DMS79 (cell line): Measurements from ENCODE around the gene RPUSD3.

Experiments used
- DNase-seq: peaks from one replicate; lab custom pipeline; 2025; lab: John Stamatoyannopoulos, UW

Gene RPUSD3

GRCh38 chr3:9833078-9833477, 10.7 kb downstream of the RPUSD3 start:
- no peak for DNase-seq

DNA sequence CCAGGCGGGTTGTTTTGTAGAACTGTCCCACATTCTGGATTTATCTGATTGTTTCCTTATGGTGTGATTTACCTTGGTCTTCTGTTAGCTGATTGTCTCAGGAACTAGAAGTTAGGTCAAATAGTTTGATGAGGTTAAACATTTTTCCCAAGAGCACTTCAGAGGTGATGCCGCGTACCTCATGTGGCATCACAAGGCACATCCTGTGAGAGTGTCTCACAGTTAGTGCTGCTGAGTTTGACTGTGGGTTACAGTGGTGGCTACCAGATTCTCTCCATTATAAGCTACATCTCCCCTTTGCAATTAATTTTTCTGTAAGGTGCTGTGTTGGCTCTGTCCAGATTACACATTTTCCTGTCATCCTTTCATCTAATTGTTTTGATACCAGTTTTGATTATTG, 12.6 kb downstream of the RPUSD3 start:
- DNase-seq: no peak

DNA sequence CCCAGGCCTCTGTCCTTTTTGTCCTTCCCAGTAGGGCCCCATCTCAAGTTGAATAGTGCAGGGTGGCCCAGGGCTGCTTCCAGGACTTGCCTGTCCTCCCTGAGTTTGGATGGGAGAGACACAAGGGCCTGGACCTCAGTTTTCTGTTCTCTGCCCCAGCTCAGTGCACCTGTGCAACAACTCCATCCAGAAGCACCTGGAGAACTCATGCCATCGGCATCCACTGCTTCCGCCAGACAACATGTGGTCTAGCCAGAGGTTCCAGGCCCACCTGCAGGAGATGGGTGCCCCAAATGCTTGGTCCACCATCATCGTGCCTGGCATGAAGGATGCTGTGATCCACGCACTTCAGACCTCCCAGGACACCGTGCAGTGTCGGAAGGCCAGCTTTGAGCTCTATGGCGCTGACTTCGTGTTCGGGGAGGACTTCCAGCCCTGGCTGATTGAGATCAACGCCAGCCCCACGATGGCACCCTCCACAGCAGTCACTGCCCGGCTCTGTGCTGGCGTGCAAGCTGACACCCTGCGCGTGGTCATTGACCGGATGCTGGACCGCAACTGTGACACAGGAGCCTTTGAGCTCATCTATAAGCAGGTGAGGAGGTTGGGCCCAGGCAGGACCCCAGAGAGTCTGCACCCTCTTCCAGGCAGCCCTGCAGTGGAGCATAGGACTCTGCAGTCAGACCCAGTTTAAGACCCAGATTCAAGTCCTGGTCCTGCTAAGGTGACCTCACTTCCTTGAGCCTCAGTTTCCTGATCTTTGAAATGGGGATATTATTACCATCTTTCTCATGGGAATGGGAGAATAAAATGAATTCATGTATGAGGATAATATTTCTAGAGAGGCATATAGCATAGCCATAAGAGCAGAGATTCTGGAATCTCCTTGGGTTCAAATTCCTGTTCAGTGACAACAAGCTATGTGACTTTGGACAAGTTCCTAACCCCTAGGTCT, 14.7 kb downstream of the RPUSD3 start:
- DNase-seq: no peak

- no peak for DNase-seq
These were observed 16.8 kb downstream of the RPUSD3 start for GRCh38 chr3:9826815-9827573.

GRCh38 chr3:9825451-9826040, 18.3 kb downstream of the RPUSD3 start:
- DNase-seq: no peak

- DNase-seq: no peak
These were observed 22.9 kb downstream of the RPUSD3 start for GRCh38 chr3:9820946-9821345.

- DNase-seq: no peak
These were observed 23.3 kb downstream of the RPUSD3 start for GRCh38 chr3:9820543-9820942.

DNA sequence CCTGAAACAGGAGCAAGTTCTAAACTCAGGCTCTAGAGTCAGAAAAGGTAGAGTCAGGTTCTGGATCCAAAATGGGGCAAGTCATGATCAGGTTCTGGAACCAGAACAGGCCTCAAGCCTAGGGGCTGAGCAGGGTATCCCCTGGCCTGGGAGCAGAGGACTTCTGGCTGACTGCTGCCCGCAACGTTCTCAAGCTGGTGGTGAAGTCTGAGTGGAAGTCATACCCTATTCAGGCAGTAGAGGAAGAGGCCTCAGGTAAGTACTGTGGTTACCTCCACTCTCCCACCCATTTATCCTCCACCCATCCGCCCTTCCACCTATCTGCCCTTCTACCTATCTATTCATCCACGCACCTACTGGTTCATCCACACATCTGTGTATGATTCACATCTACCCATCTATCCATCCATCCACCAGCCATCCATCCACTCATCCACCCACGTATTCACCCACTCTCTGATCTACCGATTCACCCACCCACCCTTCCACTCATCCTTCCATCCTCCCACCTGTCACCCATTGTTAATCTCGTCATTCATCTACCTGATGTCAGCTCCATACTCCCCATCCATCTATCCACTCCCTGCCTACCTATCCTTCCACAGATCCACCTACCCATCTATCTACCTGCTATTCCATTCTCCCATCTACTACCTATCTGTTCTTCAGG, 25.0 kb downstream of the RPUSD3 start:
- no peak for DNase-seq

GRCh38 chr3:9817436-9817835, 26.4 kb downstream of the RPUSD3 start:
- DNase-seq: no peak

DNA sequence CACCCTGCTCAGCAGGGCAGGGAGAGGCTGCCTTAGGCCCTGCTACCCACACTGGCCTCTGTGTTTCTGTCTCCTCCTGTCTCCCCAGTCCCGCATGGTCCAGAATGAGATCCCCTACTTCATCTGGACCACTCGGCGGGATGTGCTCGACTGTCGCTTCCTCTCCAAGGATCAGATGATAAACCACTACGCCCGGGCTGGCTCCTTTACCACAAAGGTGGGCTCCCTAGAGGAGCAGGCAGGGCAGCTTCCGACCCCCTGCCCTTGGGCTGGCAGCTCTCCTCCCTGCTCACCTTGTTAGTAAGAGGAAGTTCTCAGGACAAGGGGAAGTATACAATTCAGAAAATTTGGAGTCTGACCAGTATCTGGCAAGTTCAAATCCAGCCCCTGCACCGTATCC, 27.8 kb downstream of the RPUSD3 start:
- no peak for DNase-seq

DNA sequence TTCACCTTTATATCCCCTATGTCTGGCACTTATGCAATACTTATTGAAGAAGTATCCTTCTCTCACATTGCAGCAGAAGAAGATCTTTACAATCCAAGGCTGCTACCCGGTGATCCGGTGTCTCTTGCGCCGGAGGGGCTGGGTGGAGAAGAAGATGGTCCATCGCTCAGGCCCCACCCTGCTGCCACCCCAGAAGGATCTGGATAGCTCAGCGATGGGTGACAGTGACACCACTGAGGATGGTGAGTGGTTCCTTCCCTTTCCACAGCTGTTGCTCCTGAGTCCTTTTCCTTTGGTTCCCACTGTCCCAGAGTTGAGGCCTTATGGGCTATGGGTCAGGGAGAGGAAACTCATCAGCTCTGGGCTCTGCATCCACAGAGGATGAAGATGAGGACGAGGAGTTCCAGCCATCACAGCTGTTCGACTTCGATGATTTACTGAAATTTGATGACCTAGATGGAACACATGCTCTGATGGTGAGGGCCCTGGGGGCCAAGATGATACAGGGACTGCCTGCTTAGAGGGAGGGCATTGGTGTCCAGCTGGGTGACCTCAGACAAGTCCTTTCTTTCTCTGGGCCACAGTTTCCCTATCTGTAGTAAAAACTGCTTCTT, 30.8 kb downstream of the RPUSD3 start:
- no peak for DNase-seq

GRCh38 chr3:9810846-9811245, 33.0 kb downstream of the RPUSD3 start:
- DNase-seq: no peak

GRCh38 chr3:9810433-9810770, 33.4 kb downstream of the RPUSD3 start:
- no peak for DNase-seq

GRCh38 chr3:9809615-9810432, 34.0 kb downstream of the RPUSD3 start, which contains the start of gene TTLL3:
Gene TTLL3, plus strand, starts transcription at chr3:9810262. Its CDS starts 400 bp downstream, at chr3:9810662.
- DNase-seq: peak; percentile 18

- no peak for DNase-seq
These were observed 34.6 kb downstream of the RPUSD3 start for GRCh38 chr3:9809239-9809614.

- no peak for DNase-seq
These were observed 35.3 kb downstream of the RPUSD3 start for GRCh38 chr3:9808345-9809037.

DNA sequence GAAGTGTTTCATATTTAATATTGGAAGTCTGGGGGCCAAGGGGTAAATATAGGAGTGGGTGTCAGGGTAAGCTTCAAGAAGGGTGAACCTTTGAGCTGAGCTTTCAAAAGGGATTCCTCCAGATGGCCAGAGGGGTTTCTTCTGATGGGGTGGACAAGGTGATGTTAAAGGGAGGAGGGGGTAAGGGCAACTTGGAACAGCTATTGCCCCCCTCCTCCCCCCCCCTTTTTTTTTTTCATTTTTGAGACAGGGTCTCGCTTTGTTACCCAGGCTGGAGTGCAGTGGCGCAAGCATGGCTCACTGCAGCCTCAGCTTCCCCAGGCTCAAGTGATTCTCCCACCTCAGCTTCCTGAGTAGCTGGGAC, 35.8 kb downstream of the RPUSD3 start:
- DNase-seq: no peak

DNA sequence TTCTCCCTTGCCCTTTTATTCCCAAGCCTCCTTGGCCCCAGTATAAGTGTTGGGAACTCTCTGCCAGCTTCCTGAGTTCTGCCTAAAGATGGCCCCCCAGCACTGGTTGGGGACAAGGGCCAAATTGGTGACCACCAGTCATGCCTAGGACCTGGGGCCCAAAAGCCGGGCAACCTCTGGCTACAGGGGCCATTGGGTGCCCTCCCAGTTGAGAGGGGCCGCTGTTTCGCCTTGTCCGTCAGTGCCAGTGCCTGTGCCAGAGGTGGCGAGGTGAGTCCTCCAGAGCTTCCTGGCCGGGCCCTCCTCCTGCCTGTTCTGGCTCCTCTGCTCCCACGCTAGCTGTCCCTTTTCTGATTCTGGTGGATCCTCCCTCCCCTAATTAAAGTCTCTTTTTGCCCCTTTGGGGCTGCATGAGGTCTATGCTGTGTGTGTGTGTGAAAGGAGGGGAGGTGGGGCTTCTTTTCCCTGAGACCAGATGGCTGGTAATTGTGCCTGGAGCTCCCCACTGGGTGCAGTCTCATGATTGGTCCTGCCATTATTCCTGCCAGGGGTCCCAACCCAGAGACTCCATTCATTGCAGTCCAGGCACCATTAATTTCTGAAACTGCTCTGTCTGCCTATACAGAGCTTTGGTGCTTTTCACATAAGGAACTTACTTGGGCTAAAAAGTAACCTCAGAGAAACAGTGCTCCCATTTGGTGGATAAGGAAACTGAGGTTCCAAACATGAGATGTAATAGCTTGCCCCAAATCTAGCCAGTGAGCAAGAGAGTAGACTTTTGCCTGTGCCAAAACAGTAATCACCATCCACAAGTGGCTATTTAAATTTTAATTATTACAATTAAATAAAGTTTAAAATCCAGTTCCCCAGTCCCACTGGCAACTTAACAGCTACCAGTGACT, 36.9 kb downstream of the RPUSD3 start:
- DNase-seq: no peak

- DNase-seq: no peak
These were observed 37.7 kb downstream of the RPUSD3 start for GRCh38 chr3:9806137-9806536.
